ENCODE measurements around the gene FHIT.

DNA sequence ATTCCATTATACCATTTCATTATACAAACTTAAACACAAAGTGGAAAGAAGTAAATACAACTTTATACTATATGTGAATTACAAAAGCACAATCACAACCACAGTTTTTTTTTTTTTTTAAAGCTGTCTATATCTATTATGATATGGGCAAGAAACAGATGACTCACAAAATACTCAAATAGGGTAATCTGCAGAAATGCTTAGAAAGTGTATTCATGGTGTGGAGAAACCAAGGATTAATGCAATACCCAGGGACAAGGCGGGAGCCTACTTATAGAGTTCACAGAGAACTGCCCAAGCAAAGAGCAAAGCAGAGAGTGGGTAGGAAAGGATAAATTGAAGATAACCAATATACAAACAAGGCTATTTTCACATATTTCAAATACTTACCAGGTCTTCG lies 332.0 kb downstream of the FHIT start:
- TF ChIP-seq, protein P1, sequence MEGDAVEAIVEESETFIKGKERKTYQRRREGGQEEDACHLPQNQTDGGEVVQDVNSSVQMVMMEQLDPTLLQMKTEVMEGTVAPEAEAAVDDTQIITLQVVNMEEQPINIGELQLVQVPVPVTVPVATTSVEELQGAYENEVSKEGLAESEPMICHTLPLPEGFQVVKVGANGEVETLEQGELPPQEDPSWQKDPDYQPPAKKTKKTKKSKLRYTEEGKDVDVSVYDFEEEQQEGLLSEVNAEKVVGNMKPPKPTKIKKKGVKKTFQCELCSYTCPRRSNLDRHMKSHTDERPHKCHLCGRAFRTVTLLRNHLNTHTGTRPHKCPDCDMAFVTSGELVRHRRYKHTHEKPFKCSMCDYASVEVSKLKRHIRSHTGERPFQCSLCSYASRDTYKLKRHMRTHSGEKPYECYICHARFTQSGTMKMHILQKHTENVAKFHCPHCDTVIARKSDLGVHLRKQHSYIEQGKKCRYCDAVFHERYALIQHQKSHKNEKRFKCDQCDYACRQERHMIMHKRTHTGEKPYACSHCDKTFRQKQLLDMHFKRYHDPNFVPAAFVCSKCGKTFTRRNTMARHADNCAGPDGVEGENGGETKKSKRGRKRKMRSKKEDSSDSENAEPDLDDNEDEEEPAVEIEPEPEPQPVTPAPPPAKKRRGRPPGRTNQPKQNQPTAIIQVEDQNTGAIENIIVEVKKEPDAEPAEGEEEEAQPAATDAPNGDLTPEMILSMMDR (IDR thresholded peaks at IDR 0.05) = no peak
- TF ChIP-seq EP300 (IDR thresholded peaks at IDR 0.05) = no peak
